LNCaP clone FGC (cell line): ENCODE data around the gene IZUMO1.
"Not testable (repeated sequence)": the region's sequence is repeated elsewhere in the genome, so short reads cannot be mapped to it uniquely, and the experiment has no call there.

Experiments
- DNase-seq: peaks from one replicate; pipeline ENCODE4 v3.0.0-alpha.2; 2011; ENCODE audit warnings: low read depth
- H3K4me3 ChIP-seq: 2 replicates; pipeline ENCODE4 v1.5.1; 2011; ENCODE audit warnings: mild to moderate bottlenecking, low read depth, low read length, control low read depth
- TF ChIP-seq, protein P1 (sequence below): IDR thresholded peaks from 2 replicates; pipeline ENCODE4 v1.5.1; 2012; ENCODE audit warnings: mild to moderate bottlenecking; ENCODE audit not compliant: control insufficient read depth, insufficient read depth; ENCODE audit errors: extremely low read depth

IZUMO1 gene

DNA sequence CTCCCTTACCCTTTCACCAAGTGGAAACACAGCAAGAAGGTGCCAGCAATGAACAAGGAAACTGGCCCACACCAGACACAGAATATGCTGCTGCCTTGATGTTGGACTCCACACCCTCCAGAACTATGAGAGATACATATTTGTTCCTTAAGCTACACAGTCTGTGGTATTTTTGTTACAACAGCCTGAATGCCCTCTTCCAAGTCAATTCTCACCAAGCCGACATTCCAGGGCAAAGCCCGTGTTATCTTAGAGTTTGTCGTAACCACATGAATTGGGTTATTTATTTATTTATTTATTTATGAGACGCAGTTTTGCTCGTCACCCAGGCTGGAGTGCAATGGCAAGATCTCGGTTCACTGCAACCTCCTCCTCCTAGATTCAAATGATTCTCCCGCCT is 23.6 kb upstream of the IZUMO1 start:
- TF ChIP-seq, protein P1, sequence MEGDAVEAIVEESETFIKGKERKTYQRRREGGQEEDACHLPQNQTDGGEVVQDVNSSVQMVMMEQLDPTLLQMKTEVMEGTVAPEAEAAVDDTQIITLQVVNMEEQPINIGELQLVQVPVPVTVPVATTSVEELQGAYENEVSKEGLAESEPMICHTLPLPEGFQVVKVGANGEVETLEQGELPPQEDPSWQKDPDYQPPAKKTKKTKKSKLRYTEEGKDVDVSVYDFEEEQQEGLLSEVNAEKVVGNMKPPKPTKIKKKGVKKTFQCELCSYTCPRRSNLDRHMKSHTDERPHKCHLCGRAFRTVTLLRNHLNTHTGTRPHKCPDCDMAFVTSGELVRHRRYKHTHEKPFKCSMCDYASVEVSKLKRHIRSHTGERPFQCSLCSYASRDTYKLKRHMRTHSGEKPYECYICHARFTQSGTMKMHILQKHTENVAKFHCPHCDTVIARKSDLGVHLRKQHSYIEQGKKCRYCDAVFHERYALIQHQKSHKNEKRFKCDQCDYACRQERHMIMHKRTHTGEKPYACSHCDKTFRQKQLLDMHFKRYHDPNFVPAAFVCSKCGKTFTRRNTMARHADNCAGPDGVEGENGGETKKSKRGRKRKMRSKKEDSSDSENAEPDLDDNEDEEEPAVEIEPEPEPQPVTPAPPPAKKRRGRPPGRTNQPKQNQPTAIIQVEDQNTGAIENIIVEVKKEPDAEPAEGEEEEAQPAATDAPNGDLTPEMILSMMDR, result no peak
- H3K4me3 ChIP-seq, result no peak overlapping the region
- no peak for DNase-seq

DNA sequence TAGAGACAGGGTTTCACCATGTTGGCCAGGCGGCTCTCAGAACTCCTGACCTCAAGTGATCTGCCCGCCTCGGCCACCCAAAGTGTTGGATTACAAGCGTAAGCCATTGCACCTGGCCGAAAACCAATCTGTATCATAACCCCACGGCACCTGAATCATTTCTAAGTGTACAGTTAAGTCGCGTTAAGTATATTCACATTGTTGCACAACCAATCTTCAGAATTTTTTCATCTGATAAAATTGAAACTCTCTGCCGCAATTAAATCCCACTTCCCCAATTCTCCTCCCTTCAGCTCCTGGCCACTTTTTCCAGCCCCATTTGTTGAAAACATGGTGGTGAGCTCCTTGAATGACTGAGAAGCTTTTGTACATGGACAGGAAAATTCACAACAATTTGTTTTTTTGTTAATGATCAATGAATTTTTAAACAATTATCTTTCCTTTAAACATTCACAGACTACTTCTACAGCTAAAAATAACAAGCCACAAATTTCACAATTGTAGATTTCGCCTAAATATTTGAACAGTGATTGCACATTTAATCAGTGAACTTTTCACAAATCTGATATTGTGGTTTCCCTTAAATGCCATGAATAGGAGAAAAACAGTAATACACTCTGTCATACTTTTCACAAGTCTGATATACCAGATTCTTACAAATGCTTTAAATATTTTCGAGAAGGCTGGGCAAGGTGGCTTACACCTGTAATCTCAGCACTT is 22.4 kb upstream of the IZUMO1 start:
- TF ChIP-seq, protein P1, result no peak
- no peak overlapping the region for H3K4me3 ChIP-seq
- DNase-seq, result no peak

DNA sequence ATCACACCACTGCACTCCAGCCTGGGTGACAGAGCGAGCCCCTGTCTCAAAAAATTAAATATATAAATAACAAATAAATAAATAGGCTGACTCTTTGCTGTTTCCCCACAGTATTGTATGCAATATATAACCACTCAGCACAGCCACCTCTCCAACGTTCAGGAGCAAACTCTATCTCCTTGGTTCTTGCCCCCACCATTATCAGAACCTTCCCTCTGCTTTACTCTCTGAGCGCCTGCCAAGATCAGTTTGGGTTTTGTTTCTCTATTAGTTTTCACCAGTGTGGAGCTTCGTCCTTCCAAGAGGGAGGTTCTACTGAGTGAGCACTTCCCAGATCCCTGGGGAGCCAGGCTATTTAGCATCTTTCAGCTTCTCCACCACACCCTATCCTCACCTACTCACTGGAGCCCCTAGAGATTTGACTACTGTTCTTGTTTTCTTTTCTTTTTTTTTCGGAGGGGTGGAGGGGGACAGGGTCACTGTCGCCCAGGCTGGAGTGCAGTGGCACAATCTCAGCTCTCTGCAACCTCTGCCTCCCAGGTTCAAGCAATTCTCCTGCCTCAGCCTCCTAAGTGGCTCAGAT is 21.6 kb upstream of the IZUMO1 start:
- not testable (repeated sequence) for DNase-seq, H3K4me3 ChIP-seq

DNA sequence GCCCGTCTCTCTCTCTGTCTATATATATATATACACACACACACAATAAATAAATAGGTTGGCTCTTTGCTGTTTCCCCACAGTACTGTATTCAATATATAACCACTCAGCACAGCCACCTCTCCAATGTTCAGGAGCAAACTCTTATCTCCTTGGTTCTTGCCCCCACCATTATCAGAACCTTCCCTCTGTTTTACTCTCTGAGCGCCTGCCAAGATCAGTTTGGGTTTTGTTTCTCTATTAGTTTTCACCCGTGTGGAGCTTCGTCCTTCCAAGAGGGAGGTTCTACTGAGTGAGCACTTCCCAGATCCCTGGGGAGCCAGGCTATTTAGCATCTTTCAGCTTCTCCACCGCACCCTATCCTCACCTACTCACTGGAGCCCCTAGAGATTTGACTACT is 19.1 kb upstream of the IZUMO1 start:
- not testable (repeated sequence) for DNase-seq, H3K4me3 ChIP-seq

DNA sequence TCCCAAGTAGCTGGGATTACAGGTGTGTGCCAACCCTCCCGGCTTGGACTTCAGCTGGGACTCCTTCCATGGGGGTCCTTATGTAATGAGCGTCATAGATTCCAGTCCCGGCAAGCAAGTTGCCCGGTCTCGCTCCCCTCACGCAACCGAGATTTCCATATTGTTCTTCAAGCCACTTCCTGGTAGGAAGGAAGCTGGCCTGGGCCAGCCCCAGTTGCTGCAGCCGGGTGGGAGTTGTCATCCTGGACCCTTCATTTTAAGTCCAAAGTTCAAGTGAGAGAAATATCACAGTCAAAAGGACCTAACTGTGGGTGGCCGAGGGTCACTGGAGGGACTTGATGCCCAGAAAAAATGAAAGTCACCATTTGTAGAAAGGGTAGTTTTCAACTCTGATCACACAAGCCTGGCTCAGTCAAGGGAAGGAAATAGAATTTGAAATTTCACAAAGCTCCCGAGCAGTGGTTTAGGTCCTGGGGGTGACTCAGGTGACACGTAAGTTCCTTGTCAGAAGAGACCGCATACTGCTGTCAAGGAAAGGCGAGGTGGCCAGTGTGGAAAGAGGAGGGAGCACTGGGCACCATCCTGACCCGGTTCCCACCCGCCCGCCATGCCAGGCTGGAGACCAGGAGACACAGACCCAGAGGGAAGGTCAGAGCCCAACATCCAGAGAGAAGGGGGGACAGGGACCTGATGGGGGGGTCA is 13.9 kb upstream of the IZUMO1 start:
- TF ChIP-seq, protein P1, result no peak
- H3K4me3 ChIP-seq, result no peak overlapping the region
- DNase-seq, result no peak

DNA sequence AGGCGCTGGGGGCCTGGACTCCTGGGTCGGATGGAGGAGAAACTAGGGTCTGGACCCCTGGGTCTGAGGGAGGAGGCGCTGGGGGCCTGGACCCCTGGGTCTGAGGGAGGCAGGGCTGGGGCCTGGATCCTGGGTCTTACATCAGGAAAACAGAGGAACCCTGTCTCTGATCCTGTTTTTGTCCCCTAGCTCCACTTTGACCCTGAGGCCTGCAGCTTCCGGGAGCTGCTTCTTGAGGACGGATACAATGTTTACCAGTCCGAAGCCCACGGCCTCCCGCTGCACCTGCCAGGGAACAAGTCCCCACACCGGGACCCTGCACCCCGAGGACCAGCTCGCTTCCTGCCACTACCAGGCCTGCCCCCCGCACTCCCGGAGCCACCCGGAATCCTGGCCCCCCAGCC is 11.0 kb upstream of the IZUMO1 start:
- H3K4me3 ChIP-seq, result no peak overlapping the region
- no peak for DNase-seq
- TF ChIP-seq, protein P1, result no peak

DNA sequence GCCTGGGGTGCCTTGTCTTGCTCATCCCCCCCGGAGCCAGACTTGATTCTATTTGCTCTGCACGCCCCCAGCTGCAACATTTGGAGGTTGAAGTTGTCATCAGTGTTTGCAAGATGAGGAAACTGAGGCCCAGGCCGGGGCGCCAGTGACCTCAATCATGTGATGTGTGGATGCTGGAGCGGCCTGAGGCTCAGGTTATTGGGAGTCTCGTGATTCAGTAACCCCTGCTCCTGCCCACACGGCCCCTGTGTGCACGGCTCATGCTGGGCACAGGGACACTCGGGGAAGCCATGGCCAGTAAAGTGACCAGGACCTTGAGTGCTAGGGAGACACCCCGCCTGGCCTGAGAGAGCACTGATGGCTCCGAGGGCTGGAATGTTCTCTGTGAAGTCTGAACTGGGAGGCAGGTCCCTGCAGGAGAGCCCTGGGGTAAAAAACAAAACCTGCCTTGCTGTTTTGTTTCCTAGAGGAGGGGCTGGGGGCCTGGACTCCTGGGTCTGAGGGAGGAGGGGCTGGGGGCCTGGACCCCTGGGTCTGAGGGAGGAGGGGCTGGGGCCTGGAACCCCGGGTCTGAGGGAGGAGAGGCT is 10.5 kb upstream of the IZUMO1 start:
- no peak overlapping the region for H3K4me3 ChIP-seq
- DNase-seq, result no peak
- TF ChIP-seq, protein P1, result no peak
